ENCODE measurements around the gene RCL1. TPM values are rescaled to one million over a fixed set of nuclear protein-coding genes. Genes with fewer than 3 reads are reported as not detected.
A peak's percentile ranks its signal among the peaks of the same experiment; 100 is the strongest.

Gene RCL1
- total and polyA plus RNA-seq, 2 of the 13 experiments (the other 11 are each of a cell fraction or from before 2014, with no cell fraction given): 22.3 to 31.6 TPM

- TF ChIP-seq ZNF512 (CRISPR knock-in tag; IDR thresholded peaks at IDR 0.05) (no peak), MXD3 (CRISPR knock-in tag; IDR thresholded peaks at IDR 0.05) (peak; percentile 74; the same call in 1 of the 2 replicates), ZNF547 (CRISPR knock-in tag; IDR thresholded peaks at IDR 0.05) (peak; percentile 75; the same call in 1 of the 2 replicates), ZKSCAN1 (IDR thresholded peaks at IDR 0.05; ENCODE audit: low read length) (no peak), ZZZ3 (CRISPR knock-in tag; IDR thresholded peaks at IDR 0.05; ENCODE audit: borderline replicate concordance) (no peak; the same call in 1 of the 2 replicates), EEA1 (CRISPR knock-in tag; IDR thresholded peaks at IDR 0.05; ENCODE audit: borderline replicate concordance) (no peak), HOXA5 (CRISPR knock-in tag; IDR thresholded peaks at IDR 0.05) (no peak), RARA (CRISPR knock-in tag; IDR thresholded peaks at IDR 0.05) (no peak), MIER3 (CRISPR knock-in tag; IDR thresholded peaks at IDR 0.05; ENCODE audit: borderline replicate concordance) (no peak), AKNA (CRISPR knock-in tag; IDR thresholded peaks at IDR 0.05; ENCODE audit: borderline replicate concordance) (no peak), TEF (CRISPR knock-in tag; IDR thresholded peaks at IDR 0.05) (no peak), FOSL2 (CRISPR knock-in tag; IDR thresholded peaks at IDR 0.05) (peak; percentile 10; the same call in 1 of the 2 replicates), ZNF784 (CRISPR knock-in tag; IDR thresholded peaks at IDR 0.05; ENCODE audit: borderline replicate concordance) (0 out of 2 replicates have a peak, but pooled peaks have one; percentile 27), ZNF672 (CRISPR knock-in tag; IDR thresholded peaks at IDR 0.05) (no peak), ZBTB10 (CRISPR knock-in tag; IDR thresholded peaks at IDR 0.05; ENCODE audit: borderline replicate concordance) (no peak), ZNF530 (CRISPR knock-in tag; IDR thresholded peaks at IDR 0.05; ENCODE audit: low read depth) (no peak)
Measured at GRCh38 chr9:4792572-4793458, at the start of gene RCL1 (continued).

All from HepG2 (cell line).